GM19240 (cell line): ENCODE data around the gene PKN1.
"Not testable (repeated sequence)": the region's sequence is repeated elsewhere in the genome, so short reads cannot be mapped to it uniquely, and the experiment has no call there.

Source experiments
- DNase-seq: peaks from one replicate; pipeline ENCODE4 v3.0.0; 2011; ENCODE audit warnings: low spot score; ENCODE audit not compliant: insufficient read length

The PKN1 gene

GRCh38 chr19:14432791-14433553 lies at the start of gene PKN1:
Gene PKN1 (plus strand): TSS chr19:14433306. CDS start chr19:14433522, 216 bp downstream.
- peak; percentile 41 for DNase-seq

DNA sequence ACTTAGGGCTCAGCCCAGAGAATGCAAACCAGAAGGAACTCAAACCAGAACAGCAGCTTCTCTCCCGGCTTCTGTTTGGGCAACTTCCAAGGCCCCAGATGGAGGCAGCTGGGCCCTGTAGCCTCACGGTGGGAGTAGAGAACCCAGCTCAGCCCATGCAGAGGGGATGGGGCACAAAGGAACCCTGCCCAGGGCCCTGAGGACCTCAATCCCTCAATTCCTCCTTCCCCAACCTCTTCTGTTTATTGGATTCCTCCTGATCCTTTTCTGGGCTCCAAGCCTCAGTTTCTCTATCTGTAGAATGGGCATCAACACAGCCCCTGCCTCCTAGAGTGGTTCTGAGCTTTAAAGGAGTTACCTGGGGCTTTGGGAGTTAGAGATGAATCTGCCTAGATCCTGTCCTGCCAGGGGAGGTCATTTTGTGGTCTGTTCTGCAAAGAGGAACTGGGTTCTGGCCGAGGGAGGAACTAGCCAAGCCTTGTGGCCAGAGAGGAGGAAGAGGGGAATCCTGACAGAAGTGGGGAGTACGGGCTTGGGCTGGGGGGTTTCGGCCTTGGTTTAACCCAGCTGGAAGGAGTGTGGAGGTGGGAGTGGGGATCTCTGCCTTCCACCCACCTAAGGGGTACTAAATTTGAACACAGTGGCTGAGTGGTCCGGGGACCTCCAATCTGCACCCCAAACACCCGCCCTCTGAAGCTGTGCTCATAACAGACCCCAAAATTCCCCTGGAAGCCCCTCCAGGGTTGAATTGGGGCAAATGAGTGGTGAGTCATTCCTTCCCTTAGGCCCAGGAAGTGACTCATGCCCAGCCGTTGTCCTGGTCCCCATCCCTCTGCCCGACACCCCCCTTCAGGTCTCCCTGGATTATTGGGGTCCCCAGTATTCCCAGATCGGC lies 49.2 kb upstream of the PKN1 start:
- no peak for DNase-seq

DNA sequence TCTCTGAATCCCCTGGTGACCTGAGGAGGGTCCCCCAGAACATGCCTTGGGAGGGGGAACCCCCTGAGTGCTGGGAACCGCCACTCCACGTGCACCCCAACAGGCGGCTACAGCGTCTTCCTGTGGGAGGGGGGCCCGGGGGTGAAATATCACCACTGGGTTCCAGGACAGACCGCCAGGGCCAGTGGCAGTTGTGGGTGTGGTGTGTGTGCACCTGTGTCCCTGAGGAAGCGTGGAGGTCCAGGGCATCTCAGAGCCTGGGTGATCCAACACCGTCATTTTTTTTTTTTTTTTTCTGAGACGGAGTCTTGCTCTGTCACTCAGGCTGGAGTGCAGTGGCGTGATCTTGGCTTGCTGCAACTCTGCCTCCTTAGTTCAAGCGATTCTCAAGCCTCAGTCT lies 47.6 kb upstream of the PKN1 start:
- no peak for DNase-seq

- DNase-seq: no peak
Observed at GRCh38 chr19:14390548-14390947, 42.6 kb upstream of the PKN1 start.

DNA sequence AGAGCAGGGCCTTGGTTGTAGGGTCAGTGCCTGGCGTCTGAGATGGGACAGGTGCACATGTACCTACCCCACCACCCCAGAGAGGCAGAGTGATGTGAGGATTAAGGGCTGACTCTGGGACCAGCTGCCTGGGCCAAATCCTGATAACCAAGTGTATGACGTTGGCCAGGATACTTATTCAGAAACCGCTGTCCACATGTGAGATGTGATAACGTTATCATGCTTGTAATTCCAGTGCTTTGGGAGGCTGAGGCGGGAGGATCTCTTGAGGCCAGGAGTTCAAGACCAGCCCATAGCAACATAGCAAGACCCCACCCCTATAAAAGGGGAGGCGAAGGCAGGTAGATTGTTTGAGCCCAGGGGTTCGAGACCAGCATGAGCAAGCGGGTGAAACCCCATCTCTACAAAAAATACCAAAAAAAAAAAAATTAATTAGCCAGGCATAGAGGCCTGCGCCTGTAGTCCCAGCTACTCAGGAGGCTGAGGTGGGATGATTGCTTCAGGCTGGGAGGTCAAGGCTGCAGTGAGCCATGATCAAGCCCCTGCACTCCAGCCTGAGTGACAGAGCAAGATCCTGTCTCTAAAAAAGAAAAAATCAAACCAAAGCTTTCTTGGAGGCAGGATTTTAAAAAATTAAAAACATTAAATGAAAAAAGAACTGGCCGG lies 41.8 kb upstream of the PKN1 start:
- DNase-seq: no peak

GRCh38 chr19:14393329-14393728 lies 39.8 kb upstream of the PKN1 start:
- DNase-seq: no peak

DNA sequence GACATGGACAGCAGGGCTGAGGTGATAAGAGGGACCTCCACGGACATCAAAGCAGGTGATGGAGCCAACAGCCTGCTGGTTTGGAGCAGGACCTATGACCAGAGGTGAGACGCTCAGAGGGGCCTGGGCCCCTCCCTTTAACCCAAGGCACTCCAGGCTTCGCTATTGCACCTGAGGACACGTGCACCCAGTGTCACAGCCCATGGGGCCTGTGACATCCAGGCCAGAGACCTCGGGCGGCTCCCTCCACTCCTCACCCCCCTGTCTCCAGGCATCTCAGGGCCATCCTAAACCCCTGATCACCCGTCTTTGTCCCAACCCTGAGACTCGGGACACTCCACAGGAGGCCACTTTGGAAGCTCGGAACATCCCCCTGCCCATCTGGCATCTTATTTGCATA lies 38.9 kb upstream of the PKN1 start:
- DNase-seq: no peak

GRCh38 chr19:14395262-14395661 lies 37.8 kb upstream of the PKN1 start:
- no peak for DNase-seq

DNA sequence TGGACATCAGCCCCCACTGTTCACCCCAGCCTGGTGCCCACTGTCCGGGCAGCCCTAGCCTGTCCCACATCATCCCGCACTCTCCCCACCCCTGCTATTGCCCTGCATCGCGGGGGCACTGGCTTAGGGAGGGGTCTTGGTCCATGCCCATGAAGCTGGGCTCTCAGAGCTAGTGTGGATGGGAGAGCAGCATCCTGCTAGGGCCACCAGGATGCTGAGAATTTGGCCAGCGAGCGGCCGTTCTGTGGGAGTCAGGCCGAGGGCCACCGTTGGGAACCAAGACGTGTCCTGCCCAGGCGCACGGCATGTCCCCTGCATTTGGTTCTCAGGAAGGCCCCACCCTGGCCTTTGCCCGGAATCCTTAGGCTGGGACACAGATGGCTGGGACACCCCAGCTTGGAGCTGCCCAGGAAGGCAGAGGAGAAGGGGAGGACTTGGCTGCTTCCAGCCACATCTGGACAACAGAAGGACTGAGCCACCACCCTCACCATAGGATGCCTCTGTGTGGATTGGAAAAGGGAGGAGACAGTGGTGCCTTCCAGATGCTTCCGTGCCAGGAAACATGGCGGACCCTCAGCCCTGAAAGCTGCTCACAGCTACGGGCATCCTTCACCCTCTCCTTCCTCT lies 37.3 kb upstream of the PKN1 start:
- DNase-seq: no peak

GRCh38 chr19:14396730-14397129 lies 36.4 kb upstream of the PKN1 start:
- DNase-seq: not testable (repeated sequence)

DNA sequence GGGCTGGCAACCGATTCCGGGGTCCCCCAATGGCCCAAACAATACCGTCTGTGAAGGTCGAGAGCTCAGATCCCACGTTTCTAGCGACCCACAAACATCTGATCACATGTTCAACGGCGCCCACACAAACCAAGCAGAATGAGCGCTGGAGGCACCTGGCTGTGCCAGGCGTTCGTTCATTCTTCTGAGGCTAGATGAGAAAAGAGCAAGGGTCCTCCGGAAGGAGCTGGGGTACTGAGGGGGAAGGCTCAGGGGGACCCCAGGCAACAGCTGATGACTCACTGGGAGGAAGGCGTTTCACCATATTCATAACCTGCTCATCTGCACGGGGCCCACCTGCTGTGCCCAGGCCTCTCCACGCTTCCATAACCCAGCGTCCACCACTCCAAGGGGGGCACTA lies 35.9 kb upstream of the PKN1 start:
- DNase-seq: not testable (repeated sequence)

- no peak for DNase-seq
Observed at GRCh38 chr19:14400951-14401431, 32.1 kb upstream of the PKN1 start.

DNA sequence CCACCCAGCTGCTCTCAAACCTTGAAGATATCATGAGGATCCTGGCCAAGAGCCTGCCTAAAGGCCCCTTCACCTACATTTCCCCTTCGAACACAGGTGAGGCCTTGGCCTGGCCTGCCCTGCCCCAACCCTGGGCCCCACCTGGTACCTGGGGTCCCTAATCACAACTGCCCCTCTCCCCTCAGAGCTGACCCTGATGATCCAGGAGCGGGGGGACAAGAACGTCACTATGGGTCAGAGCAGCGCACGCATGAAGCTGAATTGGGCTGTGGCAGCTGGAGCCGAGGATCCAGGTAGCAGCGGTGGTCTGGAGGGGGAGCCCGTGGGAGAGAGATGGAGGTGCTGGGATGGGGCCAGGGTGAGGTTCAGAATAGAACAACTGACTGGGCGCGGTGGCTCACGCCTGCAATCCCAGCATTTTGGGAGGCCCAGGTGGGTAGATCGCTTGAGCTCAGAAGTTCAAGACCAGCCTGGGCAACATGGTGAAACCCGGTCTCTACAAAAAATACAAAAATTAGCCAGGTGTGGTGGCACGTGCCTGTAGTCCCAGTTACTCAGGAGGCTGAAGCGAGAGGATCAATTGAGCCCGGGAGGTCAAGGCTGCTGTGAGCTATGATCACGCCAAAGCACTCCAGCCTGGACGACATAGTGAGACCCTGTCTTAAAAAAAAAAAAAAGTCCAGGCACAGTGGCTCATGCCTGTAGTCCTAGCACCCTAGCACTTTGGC lies 31.5 kb upstream of the PKN1 start:
- DNase-seq: no peak

GRCh38 chr19:14402332-14403144 lies 30.6 kb upstream of the PKN1 start:
- DNase-seq: no peak

GRCh38 chr19:14403145-14403930 lies 29.8 kb upstream of the PKN1 start:
- DNase-seq: not testable (repeated sequence)

- no peak for DNase-seq
Observed at GRCh38 chr19:14404312-14404711, 28.8 kb upstream of the PKN1 start.

GRCh38 chr19:14405380-14405757 lies 27.7 kb upstream of the PKN1 start:
- DNase-seq: no peak

DNA sequence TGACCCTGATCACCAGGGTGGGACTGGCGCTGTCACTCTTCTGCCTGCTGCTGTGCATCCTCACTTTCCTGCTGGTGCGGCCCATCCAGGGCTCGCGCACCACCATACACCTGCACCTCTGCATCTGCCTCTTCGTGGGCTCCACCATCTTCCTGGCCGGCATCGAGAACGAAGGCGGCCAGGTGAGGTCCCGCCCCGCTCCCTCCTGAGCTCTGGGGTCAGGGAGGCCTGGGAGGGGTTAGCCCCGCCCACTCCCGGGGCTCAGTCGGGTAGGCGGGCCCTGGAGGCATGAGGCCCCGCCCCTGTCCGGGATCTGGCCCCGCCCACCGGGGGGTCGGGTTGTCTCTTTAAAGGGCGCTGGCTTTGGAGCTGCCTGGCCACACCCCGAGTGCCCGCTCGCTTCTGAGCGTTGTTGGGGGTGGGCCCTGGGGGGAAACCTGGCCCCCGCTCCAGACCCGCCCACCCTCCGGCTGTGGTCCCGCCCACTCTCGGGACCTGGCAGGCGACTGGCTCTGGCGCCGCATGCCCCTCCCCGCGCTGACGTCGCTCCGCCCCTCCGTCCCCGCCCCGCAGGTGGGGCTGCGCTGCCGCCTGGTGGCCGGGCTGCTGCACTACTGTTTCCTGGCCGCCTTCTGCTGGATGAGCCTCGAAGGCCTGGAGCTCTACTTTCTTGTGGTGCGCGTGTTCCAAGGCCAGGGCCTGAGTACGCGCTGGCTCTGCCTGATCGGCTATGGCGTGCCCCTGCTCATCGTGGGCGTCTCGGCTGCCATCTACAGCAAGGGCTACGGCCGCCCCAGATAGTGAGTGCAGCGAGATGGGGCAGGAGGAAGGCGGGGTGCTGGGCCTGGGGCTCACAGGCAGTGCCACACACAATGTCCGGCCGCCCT lies 27.1 kb upstream of the PKN1 start:
- peak; percentile 95 for DNase-seq
